H1 (cell line): ENCODE measurements around the gene GDPD4. TPM values are rescaled to one million over a fixed set of nuclear protein-coding genes. Genes with fewer than 3 reads are reported as not detected.

Experiments used
- CTCF ChIA-PET: fragments of 300-600 bp; sonication (Branson Sonifier 250); formaldehyde crosslinking; loops from one replicate; lab custom pipeline; 2021; ENCODE audit not compliant: partially characterized antibody; lab: Charles Lee
- POLR2A ChIA-PET: fragments of 300-600 bp; sonication (Branson Sonifier 250); formaldehyde crosslinking; loops from one replicate; lab custom pipeline; 2021; ENCODE audit warnings: inconsistent platforms; ENCODE audit not compliant: partially characterized antibody; lab: Charles Lee
- DNase-seq, 2 experiments: peaks; one replicate each; pipeline versions ENCODE4 v3.0.0 to v3.0.0-alpha.2; 2010 to 2022; ENCODE audit warnings: low spot score in 2 of 2, low read depth in 1 of 2, mixed read lengths in 1 of 2
- FAIRE-seq: peaks from 2 replicates; lab custom pipeline; 2011; peaks lifted over from hg19 to GRCh38; lab: Jason Lieb, UNC
- H2AFZ ChIP-seq: 2 replicates; pipeline ENCODE4 v1.8.1; 2012; ENCODE audit warnings: low read length, inconsistent platforms
- H2AK5ac ChIP-seq: 2 replicates; pipeline ENCODE4 v1.6.1; 2013; ENCODE audit warnings: low read depth, low read length
- H2BK120ac ChIP-seq: replicated peaks from 2 replicates; pipeline ENCODE3; 2013; ENCODE audit warnings: low read depth, low read length, inconsistent platforms
- H2BK12ac ChIP-seq: 2 replicates; pipeline ENCODE4 v1.6.1; 2013; ENCODE audit warnings: low read depth, low read length
- H2BK15ac ChIP-seq: 2 replicates; pipeline ENCODE4 v1.6.1; 2013; ENCODE audit warnings: low read length
- H2BK20ac ChIP-seq: 2 replicates; pipeline ENCODE4 v1.6.1; 2013; ENCODE audit warnings: low read length
- H2BK5ac ChIP-seq: 2 replicates; pipeline ENCODE4 v1.6.1; 2013; ENCODE audit warnings: low read depth, low read length
- H3K14ac ChIP-seq: 2 replicates; pipeline ENCODE4 v1.6.1; 2013; ENCODE audit warnings: inconsistent platforms; ENCODE audit not compliant: insufficient read length
- H3K18ac ChIP-seq: 2 replicates; pipeline ENCODE4 v1.6.1; 2013; ENCODE audit warnings: low read length; ENCODE audit errors: extremely low read depth
- H3K23ac ChIP-seq: 2 replicates; pipeline ENCODE4 v1.6.1; 2013; ENCODE audit warnings: inconsistent platforms; ENCODE audit not compliant: insufficient read length
- H3K23me2 ChIP-seq: 2 replicates; pipeline ENCODE4 v1.6.1; 2013; ENCODE audit warnings: low read depth, low read length
- H3K27ac ChIP-seq: 2 replicates; pipeline ENCODE4 v1.6.1; 2011; ENCODE audit warnings: low read depth, low read length, inconsistent platforms
- H3K27me3 ChIP-seq, 4 experiments: replicated peaks in 1 of 4; 1 replicate in 1 of 4; 2 replicates in 3 of 4; pipeline versions ENCODE4 v1.6.1 to v1.8.1; 2011 to 2013; ENCODE audit warnings: low read length in 3 of 4, mild to moderate bottlenecking in 3 of 4, inconsistent platforms in 2 of 4, mixed read lengths in 2 of 4, moderate library complexity in 1 of 4; ENCODE audit not compliant: control insufficient read depth in 3 of 4, insufficient read depth in 3 of 4; ENCODE audit errors: extremely low read depth in 1 of 4
- H3K36me3 ChIP-seq, 4 experiments: 2 replicates each; pipeline versions ENCODE4 v1.6.1 to v1.8.1; 2011 to 2013; ENCODE audit warnings: mild to moderate bottlenecking in 4 of 4, low read length in 3 of 4, moderate library complexity in 2 of 4, control low read depth in 1 of 4, inconsistent platforms in 1 of 4; ENCODE audit not compliant: insufficient read depth in 4 of 4, control insufficient read depth in 2 of 4
- H3K4ac ChIP-seq: replicated peaks from 2 replicates; pipeline ENCODE3; 2013; ENCODE audit warnings: low read length, low read depth, mixed read lengths, inconsistent platforms; ENCODE audit not compliant: insufficient read length
- H3K4me1 ChIP-seq, 4 experiments: replicated peaks in 1 of 4; 1 replicate in 1 of 4; 2 replicates in 3 of 4; pipeline versions ENCODE4 v1.6.1 to v1.8.1; 2011 to 2013; ENCODE audit warnings: low read length in 3 of 4, inconsistent platforms in 2 of 4, mixed read lengths in 1 of 4; ENCODE audit not compliant: insufficient read depth in 4 of 4, control insufficient read depth in 3 of 4
- H3K4me2 ChIP-seq, 2 experiments: 2 replicates each; pipeline versions ENCODE4 v1.6.1 to v1.8.1; 2011 to 2013; ENCODE audit warnings: low read depth in 2 of 2, low read length in 2 of 2, control low read depth in 1 of 2, inconsistent platforms in 1 of 2, mild to moderate bottlenecking in 1 of 2; ENCODE audit not compliant: insufficient read depth in 1 of 2
- H3K4me3 ChIP-seq, 4 experiments: fragments of 200-600, 300-600 bp in 1 of 4; sonication (generic), shearing (Covaris generic), sonication (Bioruptor Twin) in 1 of 4; 2 replicates each; pipeline versions ENCODE4 v1.5.1 to v1.8.1; 2011 to 2016; ENCODE audit warnings: low read length in 4 of 4, low read depth in 3 of 4, control low read depth in 2 of 4, inconsistent platforms in 2 of 4, mild to moderate bottlenecking in 2 of 4, mixed read lengths in 1 of 4, moderate library complexity in 1 of 4; ENCODE audit not compliant: insufficient read depth in 2 of 4; ENCODE audit errors: extremely low read depth in 1 of 4
- H3K56ac ChIP-seq: replicated peaks from 2 replicates; pipeline ENCODE3; 2013; ENCODE audit warnings: low read depth, mild to moderate bottlenecking, mixed read lengths, low read length, inconsistent platforms; ENCODE audit not compliant: insufficient read length
- H3K79me1 ChIP-seq: 2 replicates; pipeline ENCODE4 v1.6.1; 2013; ENCODE audit warnings: low read depth, low read length, control low read depth
- H3K79me2 ChIP-seq, 2 experiments: 2 replicates each; pipeline versions ENCODE4 v1.6.1 to v1.8.1; 2012 to 2013; ENCODE audit warnings: low read length in 2 of 2, mild to moderate bottlenecking in 2 of 2, inconsistent platforms in 1 of 2; ENCODE audit not compliant: insufficient read depth in 2 of 2, control insufficient read depth in 1 of 2
- H3K9ac ChIP-seq, 4 experiments: replicated peaks in 1 of 4; 1 replicate in 1 of 4; 2 replicates in 3 of 4; pipeline versions ENCODE4 v1.6.1 to v1.8.1; 2011 to 2013; ENCODE audit warnings: low read depth in 3 of 4, low read length in 3 of 4, control low read depth in 2 of 4, mild to moderate bottlenecking in 2 of 4, moderate library complexity in 2 of 4, inconsistent platforms in 1 of 4; ENCODE audit errors: extremely low read depth in 1 of 4
- H3K9me3 ChIP-seq, 2 experiments: 2 replicates each; pipeline versions ENCODE4 v1.6.1 to v1.8.1; 2012 to 2013; ENCODE audit warnings: mild to moderate bottlenecking in 2 of 2, moderate library complexity in 2 of 2, control low read depth in 1 of 2, inconsistent platforms in 1 of 2, low read depth in 1 of 2, low read length in 1 of 2, mixed read lengths in 1 of 2; ENCODE audit not compliant: insufficient read depth in 2 of 2
- H4K20me1 ChIP-seq, 2 experiments: replicated peaks in 1 of 2; 2 replicates each; pipeline versions ENCODE3 to v1.8.1; 2011 to 2013; ENCODE audit warnings: inconsistent platforms in 2 of 2, low read length in 2 of 2, mild to moderate bottlenecking in 1 of 2; ENCODE audit not compliant: insufficient read depth in 2 of 2, control insufficient read depth in 1 of 2
- H4K5ac ChIP-seq: 2 replicates; pipeline ENCODE4 v1.6.1; 2013; ENCODE audit warnings: low read length, low read depth, mixed read lengths, inconsistent platforms; ENCODE audit not compliant: insufficient read length
- H4K8ac ChIP-seq: 2 replicates; pipeline ENCODE4 v1.8.0; 2013; ENCODE audit warnings: mild to moderate bottlenecking, moderate library complexity, low read length, inconsistent platforms; ENCODE audit not compliant: insufficient read depth; ENCODE audit errors: extremely low read depth
- H4K91ac ChIP-seq: replicated peaks from 2 replicates; pipeline ENCODE3; 2013; ENCODE audit warnings: low read length, mixed read lengths, inconsistent platforms; ENCODE audit not compliant: insufficient read length
- ASH2L ChIP-seq: fragments of 200-600, 300-600 bp; sonication (generic); IDR thresholded peaks from one replicate; pipeline ENCODE4 v1.7.1; 2017; ENCODE audit warnings: low read length
- CBX5 ChIP-seq: fragments of 300-800, 300-1000 bp; sonication (generic); IDR thresholded peaks from 2 replicates; pipeline ENCODE4 v1.7.1; 2016; ENCODE audit warnings: antibody characterized with exemption, low read length, low read depth
- CEBPB ChIP-seq: IDR thresholded peaks from 2 replicates; pipeline ENCODE4 v1.6.1; 2012; ENCODE audit warnings: low read depth, low read length
- CHD1 ChIP-seq: IDR thresholded peaks from 2 replicates; pipeline ENCODE4 v1.6.1; 2012; ENCODE audit warnings: low read depth, low read length, improper control_type of control experiment
- CREB1 ChIP-seq: IDR thresholded peaks from 2 replicates; pipeline ENCODE4 v1.6.1; 2012; ENCODE audit warnings: inconsistent platforms
- CTCF ChIP-seq, 3 experiments: IDR thresholded peaks; 1 replicate in 2 of 3; 2 replicates in 1 of 3; pipeline versions ENCODE4 v1.5.1 to v1.6.1; 2011; ENCODE audit warnings: low read length in 3 of 3, mild to moderate bottlenecking in 3 of 3, inconsistent platforms in 2 of 3, low read depth in 1 of 3, moderate library complexity in 1 of 3; ENCODE audit not compliant: insufficient read depth in 1 of 3; ENCODE audit errors: control extremely low read depth in 1 of 3
- GABPA ChIP-seq: IDR thresholded peaks from 2 replicates; pipeline ENCODE4 v1.6.1; 2011; ENCODE audit warnings: mild to moderate bottlenecking, low read length, moderate library complexity, borderline replicate concordance; ENCODE audit not compliant: insufficient read depth
- KDM4A ChIP-seq: IDR thresholded peaks from one replicate; pipeline ENCODE4 v1.7.1; 2012; ENCODE audit warnings: low read depth, mild to moderate bottlenecking, moderate library complexity, low read length, inconsistent platforms; ENCODE audit not compliant: severe bottlenecking
- MAFK ChIP-seq: IDR thresholded peaks from 2 replicates; pipeline ENCODE4 v1.6.1; 2012; ENCODE audit warnings: low read depth, mild to moderate bottlenecking, improper control_type of control experiment, low read length
- RFX5 ChIP-seq: IDR thresholded peaks from 2 replicates; pipeline ENCODE4 v1.6.1; 2011; ENCODE audit warnings: low read depth, low read length, improper control_type of control experiment, borderline replicate concordance
- SIRT6 ChIP-seq: IDR thresholded peaks from one replicate; pipeline ENCODE4 v1.7.1; 2012; ENCODE audit warnings: low read length, inconsistent platforms
- SP4 ChIP-seq: IDR thresholded peaks from 2 replicates; pipeline ENCODE4 v1.6.1; 2012; ENCODE audit warnings: low read length, inconsistent platforms
- TAF1 ChIP-seq: IDR thresholded peaks from 2 replicates; pipeline ENCODE4 v1.6.1; 2011; ENCODE audit warnings: mild to moderate bottlenecking, low read depth, low read length
- USF2 ChIP-seq: IDR thresholded peaks from 2 replicates; pipeline ENCODE4 v1.6.1; 2011; ENCODE audit warnings: low read length, improper control_type of control experiment
- polyA plus RNA-seq, 7 experiments: library from polyadenylated mRNA; depleted of rRNA in 3 of 7; stranded (reverse) in 5 of 7; unstranded in 2 of 7; fragments of >200 nt in 5 of 7; fragments of 200-250 nt in 2 of 7; gene quantifications; 1 replicate in 5 of 7; 2 replicates in 1 of 7; 4 replicates in 1 of 7; pipeline versions ENCODE4 v1.2.1 to v1.2.3, GENCODE V29; 2011 to 2013; ENCODE audit warnings: missing spikeins in 2 of 7, mixed read lengths in 2 of 7
- total RNA-seq: library from RNA; stranded (reverse); fragmentation: NEBNext Ultra II Directional; extraction: Animal tissue kit (Norgen Biotek cat#: 25700); gene quantifications from 2 replicates; pipeline ENCODE4 v1.2.1, GENCODE V29; 2021

The GDPD4 gene
- total and polyA plus RNA-seq, 2 of the 8 experiments (the other 6 are each of a cell fraction or from before 2014, with no cell fraction given): not detected

- H3K4me1 ChIP-seq: no peaks in the 10 kb centered on the region
- no peak overlapping the region for H2AFZ ChIP-seq
- CTCF ChIA-PET: interaction anchor here (0.7 kb wide), 1 partner anchor 48 kb away, joined by 3 read pairs; no protein-coding TSS in a partner anchor
- POLR2A ChIA-PET: no interaction called here
- no peaks in the 10 kb centered on the region for H3K36me3 ChIP-seq
- no peaks in the 10 kb centered on the region for H3K9me3 ChIP-seq
- H2BK20ac ChIP-seq: no peak overlapping the region
- H3K14ac ChIP-seq: no peak overlapping the region
- H2AK5ac ChIP-seq: no peak overlapping the region
- H3K27me3 ChIP-seq: no peaks in the 10 kb centered on the region
- no peak overlapping the region for H3K4me2 ChIP-seq
- no peak overlapping the region for H2BK12ac ChIP-seq
- H3K79me2 ChIP-seq: no peaks in the 10 kb centered on the region
- H3K56ac ChIP-seq: no peak overlapping the region
- no peak overlapping the region for H3K18ac ChIP-seq
- no peak overlapping the region for H3K4me3 ChIP-seq
- no peak for FAIRE-seq
- no peak overlapping the region for H2BK5ac ChIP-seq
- no peak for DNase-seq
- no peak overlapping the region for H3K9ac ChIP-seq
- no peak overlapping the region for H4K8ac ChIP-seq
- H2BK15ac ChIP-seq: no peak overlapping the region
- H4K20me1 ChIP-seq: no peaks in the 10 kb centered on the region
- H2BK120ac ChIP-seq: no peak overlapping the region
- no peak overlapping the region for H3K27ac ChIP-seq
- H3K23me2 ChIP-seq: no peaks in the 10 kb centered on the region
- H4K91ac ChIP-seq: no peak overlapping the region
- H3K23ac ChIP-seq: no peak overlapping the region
- H3K79me1 ChIP-seq: no peaks in the 10 kb centered on the region
- H4K5ac ChIP-seq: no peak overlapping the region
- H3K4ac ChIP-seq: no peak overlapping the region
- TF ChIP-seq KDM4A: no peak
- no peak for TF ChIP-seq ASH2L
- no peak for TF ChIP-seq SP4
- TF ChIP-seq GABPA: no peak
- no peak for TF ChIP-seq USF2
- TF ChIP-seq CTCF (IDR thresholded peaks at IDR 0.05; ENCODE audit: control extremely low read depth in 1 of 3, insufficient read depth in 1 of 3, low read depth in 1 of 3, low read length in 3 of 3): no peak
- TF ChIP-seq TAF1: no peak
- no peak for TF ChIP-seq CREB1
- TF ChIP-seq MAFK: no peak
- no peak for TF ChIP-seq CBX5
- no peak for TF ChIP-seq RFX5
- TF ChIP-seq CHD1: no peak
- TF ChIP-seq CEBPB: no peak
- no peak for TF ChIP-seq SIRT6
Observed at GRCh38 chr11:77236901-77237300, 64.6 kb downstream of the GDPD4 start.
